Measurements from ENCODE around the gene RNFT2.

The RNFT2 gene

GRCh38 chr12:116761499-116761898 is 23.4 kb downstream of the RNFT2 start:
- TF ChIP-seq CTCF (IDR thresholded peaks at IDR 0.05; ENCODE audit: low read depth, low read length), result no peak
- DNase-seq (ENCODE audit: low read depth in 2 of 2), result no peak
- H3K4me3 ChIP-seq (replicated peaks in 1 of 2; ENCODE audit: low read depth in 2 of 2, low read length in 2 of 2), result no peak overlapping the region

GRCh38 chr12:116765271-116765670 is 27.2 kb downstream of the RNFT2 start:
- TF ChIP-seq CTCF (IDR thresholded peaks at IDR 0.05; ENCODE audit: low read depth, low read length), result no peak

GRCh38 chr12:116766285-116766684 is 28.2 kb downstream of the RNFT2 start:
- no peak for TF ChIP-seq CTCF (IDR thresholded peaks at IDR 0.05; ENCODE audit: low read depth, low read length)
- no peak overlapping the region for H3K4me3 ChIP-seq (replicated peaks in 1 of 2; ENCODE audit: low read depth in 2 of 2, low read length in 2 of 2)
- DNase-seq (ENCODE audit: low read depth in 2 of 2), result no peak

More at GRCh38 chr12:116765271-116765670, 27.2 kb downstream of the RNFT2 start:
- H3K4me3 ChIP-seq (replicated peaks in 1 of 2; ENCODE audit: low read depth in 2 of 2, low read length in 2 of 2), result no peak overlapping the region
- no peak for DNase-seq (ENCODE audit: low read depth in 2 of 2)

- H3K4me3 ChIP-seq (replicated peaks in 1 of 2; ENCODE audit: low read depth in 2 of 2, low read length in 2 of 2), result no peak overlapping the region
- DNase-seq (ENCODE audit: low read depth in 2 of 2), result no peak
- TF ChIP-seq CTCF (IDR thresholded peaks at IDR 0.05; ENCODE audit: low read depth, low read length), result no peak
These were observed 28.6 kb downstream of the RNFT2 start for GRCh38 chr12:116766746-116767145.

GRCh38 chr12:116771651-116772050 is 33.5 kb downstream of the RNFT2 start:
- no peak for TF ChIP-seq CTCF (IDR thresholded peaks at IDR 0.05; ENCODE audit: low read depth, low read length)
- H3K4me3 ChIP-seq (replicated peaks in 1 of 2; ENCODE audit: low read depth in 2 of 2, low read length in 2 of 2), result no peak overlapping the region
- peak in 1 of 2 donors; percentile 8 for DNase-seq (ENCODE audit: low read depth in 2 of 2)

GRCh38 chr12:116773276-116773731 is 35.2 kb downstream of the RNFT2 start:
- TF ChIP-seq CTCF (IDR thresholded peaks at IDR 0.05; ENCODE audit: low read depth, low read length), result peak; percentile 1
- no peak overlapping the region for H3K4me3 ChIP-seq (replicated peaks in 1 of 2; ENCODE audit: low read depth in 2 of 2, low read length in 2 of 2)
- peak in 1 of 2 donors; percentile 19 for DNase-seq (ENCODE audit: low read depth in 2 of 2)

GRCh38 chr12:116774020-116774419 is 35.9 kb downstream of the RNFT2 start:
- no peak for DNase-seq (ENCODE audit: low read depth in 2 of 2)
- TF ChIP-seq CTCF (IDR thresholded peaks at IDR 0.05; ENCODE audit: low read depth, low read length), result no peak
- no peak overlapping the region for H3K4me3 ChIP-seq (replicated peaks in 1 of 2; ENCODE audit: low read depth in 2 of 2, low read length in 2 of 2)
